Ureter (tissue), 1 donor: ENCODE data around the gene UBALD2. TPM values are rescaled to one million over a fixed set of nuclear protein-coding genes. Genes with fewer than 3 reads are reported as not detected.
"Not testable (repeated sequence)": the region's sequence is repeated elsewhere in the genome, so short reads cannot be mapped to it uniquely, and the experiment has no call there.

Experiments
- DNase-seq: peaks from one replicate; pipeline ENCODE4 v3.0.0-alpha.2; 2020; ENCODE audit warnings: low spot score
- total RNA-seq: library from RNA; stranded (reverse); gene quantifications from one replicate; pipeline ENCODE4 v1.2.4, GENCODE V29; 2023
- donor health status: DM: yes; HTN: yes; CAD: no.

The UBALD2 gene
- total RNA-seq, 1 donor from 2014 or later = 89.1 TPM

DNA sequence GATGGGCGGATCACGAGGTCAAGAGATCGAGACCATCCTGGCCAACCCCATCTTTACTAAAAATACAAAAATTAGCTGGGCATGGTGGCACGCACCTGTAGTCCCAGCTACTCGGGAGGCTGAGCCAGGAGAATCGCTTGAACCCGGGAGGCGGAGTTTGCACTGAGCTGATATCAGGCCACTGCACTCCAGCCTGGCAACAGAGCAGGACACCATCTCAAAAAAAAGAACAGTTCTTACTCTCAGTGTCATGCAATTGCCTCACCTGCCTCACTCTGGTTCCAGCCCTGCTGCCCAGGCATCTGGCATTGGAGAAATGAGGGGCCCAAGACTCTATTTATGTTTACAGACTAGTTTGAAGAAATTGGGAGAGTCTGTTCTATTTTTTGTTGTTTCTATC is 20.4 kb upstream of the UBALD2 start:
- not testable (repeated sequence) for DNase-seq

GRCh38 chr17:76246080-76247066 is 18.8 kb upstream of the UBALD2 start:
- DNase-seq = no peak

DNA sequence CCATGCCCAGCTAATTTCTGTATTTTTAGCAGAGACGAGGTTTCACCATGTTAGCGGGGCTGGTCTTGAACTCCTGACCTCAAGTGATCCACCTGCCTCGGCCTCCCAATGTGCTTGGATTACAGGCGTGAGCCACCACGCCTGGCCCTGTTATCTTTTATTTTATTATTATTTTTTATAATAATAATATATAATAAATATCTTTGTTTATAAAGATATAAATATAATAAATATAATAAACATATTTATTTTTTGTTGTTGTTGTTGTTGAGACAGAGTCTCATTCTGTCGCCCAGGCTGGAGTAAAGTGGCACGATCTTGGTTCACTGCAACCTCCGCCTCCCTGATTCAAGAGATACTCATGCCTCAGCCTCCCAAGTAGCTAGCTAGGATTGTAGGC is 17.8 kb upstream of the UBALD2 start:
- no peak for DNase-seq

- no peak for DNase-seq
Observed at GRCh38 chr17:76248013-76248782, 16.9 kb upstream of the UBALD2 start.

DNA sequence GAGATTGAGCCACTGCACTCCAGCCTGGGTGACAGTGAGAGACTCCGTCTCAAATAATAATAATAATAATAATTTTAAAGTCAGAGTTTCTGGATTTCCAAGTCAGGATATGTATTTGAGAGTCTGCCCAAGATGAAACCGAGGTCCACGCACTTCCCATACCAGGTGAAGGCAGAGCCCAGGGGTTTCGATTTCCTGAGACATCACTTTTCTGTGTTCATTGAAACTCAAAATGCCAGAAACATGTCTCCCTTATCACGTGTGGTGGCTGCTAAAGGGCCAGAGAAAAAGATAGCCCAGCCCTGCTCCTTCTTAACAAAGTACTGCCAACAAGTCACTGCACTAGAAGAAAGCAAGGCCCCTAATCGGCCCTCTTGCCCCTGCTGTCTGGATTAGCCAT is 15.0 kb upstream of the UBALD2 start:
- peak; percentile 31 for DNase-seq

DNA sequence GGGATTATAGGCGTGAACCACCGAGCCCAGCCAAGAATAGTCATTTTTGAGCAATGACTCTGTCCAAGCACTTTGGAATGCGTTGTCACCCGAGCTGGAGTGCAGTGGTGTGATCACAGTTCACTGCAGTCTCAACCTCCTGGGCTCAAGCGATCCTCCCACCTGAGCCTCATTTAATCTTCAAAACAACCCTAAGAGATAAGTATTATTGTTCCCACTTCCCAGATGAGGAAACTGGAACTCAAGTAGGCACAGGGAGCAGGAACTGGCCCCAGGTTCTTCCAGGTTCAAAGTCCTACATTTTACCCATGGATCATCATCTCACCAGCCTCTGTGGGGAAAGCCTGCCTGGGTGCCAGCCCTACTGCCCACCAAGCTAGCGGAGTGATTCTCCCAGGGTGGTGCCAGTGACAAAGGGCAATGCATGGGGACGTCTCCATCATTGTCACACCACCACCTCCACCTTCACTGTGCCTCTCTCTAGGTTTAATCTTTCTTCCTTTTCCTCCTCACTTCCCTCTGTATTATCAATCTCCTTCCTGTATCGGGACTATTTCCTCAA is 13.6 kb upstream of the UBALD2 start:
- peak; percentile 41 for DNase-seq

DNA sequence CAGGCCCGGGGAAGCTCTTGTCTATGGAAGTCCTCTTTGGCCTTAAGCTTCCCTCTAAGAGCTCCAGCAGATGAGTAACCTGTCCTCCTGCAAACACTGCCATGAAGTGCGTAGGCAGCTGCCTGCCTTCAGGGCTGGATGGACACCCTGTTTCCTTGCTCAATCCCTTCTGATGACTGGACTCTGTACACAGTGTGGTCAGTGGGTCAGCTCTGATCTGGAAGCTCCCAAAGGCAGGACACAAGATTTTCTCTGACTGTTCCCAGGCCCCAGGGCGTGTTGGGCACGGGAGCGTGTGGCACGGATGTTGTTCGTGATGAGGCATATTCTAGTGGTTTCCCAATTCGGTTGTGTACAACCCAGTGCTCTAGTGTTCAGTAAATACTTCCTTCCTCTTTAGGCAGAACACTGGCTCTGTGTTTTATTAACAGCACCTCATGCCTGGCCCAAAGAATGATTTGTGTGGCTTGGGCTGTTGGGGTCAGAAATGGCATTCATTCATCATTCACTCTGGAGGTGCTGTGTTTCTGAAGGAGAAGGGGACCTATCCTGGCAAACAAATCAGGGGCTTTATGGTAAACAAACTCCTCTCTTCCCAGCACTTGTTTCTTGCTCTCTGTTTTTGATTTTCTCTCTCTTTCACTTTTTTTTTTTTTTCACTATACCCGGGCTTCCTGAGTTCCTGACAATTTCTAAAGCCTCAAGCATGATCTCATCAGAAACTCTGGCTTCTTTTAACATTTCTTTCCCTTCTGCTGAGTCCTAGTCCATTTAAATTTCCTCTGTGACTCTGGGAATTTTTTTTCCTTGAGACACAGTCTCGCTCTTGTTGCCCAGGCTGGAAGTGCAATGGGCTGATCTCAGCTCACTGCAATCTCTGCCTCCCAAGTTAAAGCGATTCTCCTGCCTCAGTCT is 12.9 kb upstream of the UBALD2 start:
- no peak for DNase-seq

DNA sequence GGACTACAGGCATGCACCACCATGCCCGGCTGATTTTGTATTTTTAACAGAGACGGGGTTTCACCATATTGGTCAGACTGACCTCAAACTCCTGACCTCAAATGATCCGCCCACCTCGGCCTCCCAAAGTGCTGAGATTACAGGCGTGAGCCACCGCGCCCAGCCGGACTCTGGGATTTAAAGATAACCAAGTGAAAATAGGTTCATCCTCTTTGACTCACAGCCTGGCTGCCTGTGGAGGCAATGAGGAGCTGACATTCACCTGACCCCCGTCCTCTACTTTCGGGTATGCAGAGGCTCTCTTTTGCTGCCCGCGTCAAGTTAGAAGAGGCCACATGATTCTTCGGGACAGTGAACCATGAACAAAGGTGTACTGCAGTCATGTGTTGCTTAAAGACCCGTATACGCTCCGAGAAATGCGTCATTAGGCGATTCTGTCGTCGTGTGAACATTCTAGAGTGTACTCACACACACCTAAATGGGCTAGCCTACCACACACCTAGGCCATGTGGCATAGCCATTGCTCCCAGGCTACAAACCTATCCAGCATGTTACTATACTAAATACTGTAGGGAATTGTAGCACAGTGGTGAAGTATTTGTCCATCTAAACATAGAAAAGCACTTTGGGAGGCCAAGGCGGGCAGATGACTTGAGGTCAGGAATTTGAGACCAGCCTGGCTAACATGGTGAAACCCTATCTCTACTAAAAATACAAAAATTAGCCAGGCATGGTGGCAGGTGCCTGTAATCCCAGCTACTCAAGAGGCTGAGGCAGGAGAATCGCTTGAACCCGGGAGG is 12.0 kb upstream of the UBALD2 start:
- DNase-seq = peak; percentile 36

GRCh38 chr17:76253841-76254240 is 11.3 kb upstream of the UBALD2 start:
- peak; percentile 6 for DNase-seq

DNA sequence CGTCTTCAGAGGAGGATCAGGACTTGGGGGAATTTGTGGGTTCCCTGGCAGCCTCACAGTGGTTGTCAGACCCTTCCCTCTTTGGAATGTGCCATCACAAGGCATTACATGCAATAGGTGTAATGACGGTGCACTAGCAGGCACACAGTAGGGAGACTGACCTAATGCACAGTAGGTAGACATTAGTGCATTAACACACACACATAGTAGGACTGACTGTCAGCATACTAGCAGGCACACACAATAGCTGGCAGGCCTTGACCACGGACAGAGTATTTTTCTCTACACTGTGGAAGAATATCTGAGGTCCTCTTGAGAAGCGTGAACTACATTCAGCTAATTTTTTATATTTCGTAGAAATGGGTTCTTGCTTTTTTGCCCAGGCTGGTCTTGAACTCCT is 10.9 kb upstream of the UBALD2 start:
- peak; percentile 5 for DNase-seq

GRCh38 chr17:76255801-76256429 is 9.2 kb upstream of the UBALD2 start:
- DNase-seq = peak; percentile 14

GRCh38 chr17:76256430-76257050 is 8.6 kb upstream of the UBALD2 start:
- not testable (repeated sequence) for DNase-seq

DNA sequence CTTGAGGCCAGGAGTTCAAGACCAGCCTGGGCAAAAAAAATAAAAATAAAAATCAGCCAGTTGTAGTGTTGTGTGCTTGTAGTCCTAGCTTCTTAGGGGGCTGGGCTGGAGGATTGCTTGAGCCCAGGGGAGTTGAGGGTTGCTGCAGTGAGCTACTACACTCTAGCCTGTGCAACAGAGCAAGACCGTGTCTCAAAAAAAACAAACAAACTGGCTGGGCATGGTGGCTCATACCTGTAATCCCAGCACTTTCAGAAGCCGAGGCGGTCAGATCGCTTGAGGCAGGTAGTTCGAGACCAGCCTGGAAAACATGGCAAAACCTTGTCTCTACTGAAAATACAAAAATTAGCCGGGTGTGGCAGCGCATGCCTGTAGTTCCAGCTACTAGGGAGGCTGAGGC is 4.9 kb upstream of the UBALD2 start:
- no peak for DNase-seq

DNA sequence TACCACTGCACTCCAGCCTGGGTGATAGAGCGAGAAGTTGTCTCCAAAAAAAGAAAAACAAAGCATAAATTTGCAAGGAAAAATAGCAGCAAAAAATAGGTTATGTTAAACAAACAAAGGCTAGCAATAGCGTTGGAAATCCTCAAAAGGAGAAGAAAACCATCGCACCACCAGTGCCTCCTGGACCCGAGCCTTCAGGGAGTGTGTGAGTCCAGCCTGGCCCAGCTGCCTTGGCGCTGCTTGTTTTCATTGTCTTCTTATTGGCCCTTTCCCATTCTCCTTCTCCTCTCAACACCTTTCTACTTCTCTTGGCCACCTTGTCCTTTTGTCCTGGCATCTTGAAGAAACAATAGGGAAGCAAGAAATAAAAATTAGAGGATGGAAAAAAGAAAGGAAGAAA is 4.5 kb upstream of the UBALD2 start:
- DNase-seq = no peak

DNA sequence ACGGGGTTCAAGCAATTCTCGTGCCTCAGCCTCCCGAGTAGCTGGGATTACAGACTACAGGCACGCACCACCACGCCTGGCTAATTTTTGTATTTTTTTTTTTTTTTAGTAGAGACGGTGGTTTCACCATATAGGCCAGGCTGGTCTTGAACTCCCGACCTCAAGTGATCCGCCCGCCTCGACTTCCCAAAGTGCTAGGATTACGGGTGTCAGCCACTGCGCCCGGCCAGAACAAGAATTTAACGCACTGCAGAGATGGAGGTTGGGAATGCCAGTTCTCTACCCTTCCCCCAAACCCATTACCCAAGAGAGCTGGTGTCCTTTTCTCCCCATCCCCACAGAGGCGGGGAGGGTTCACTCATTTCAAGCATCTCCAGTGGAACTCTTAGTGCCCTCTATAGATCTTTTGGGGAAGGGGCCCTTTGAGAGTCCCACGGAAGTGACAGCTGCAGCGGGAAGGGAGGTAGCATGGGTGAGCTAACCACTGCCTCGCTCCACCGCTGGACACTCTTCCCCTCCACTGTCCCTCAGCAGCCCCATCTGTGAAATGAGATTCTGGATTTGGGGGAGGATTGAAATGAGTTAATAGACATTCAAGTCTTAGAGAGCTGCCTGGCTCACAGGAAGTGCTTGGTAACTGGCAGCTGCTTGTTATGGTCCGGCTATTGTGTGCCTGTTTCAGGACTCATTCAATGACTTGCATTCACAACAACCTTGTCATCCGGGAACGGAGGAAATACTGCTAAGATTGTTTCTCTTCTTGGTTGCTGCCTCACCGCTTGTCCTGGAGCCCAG is 3.5 kb upstream of the UBALD2 start:
- no peak for DNase-seq

DNA sequence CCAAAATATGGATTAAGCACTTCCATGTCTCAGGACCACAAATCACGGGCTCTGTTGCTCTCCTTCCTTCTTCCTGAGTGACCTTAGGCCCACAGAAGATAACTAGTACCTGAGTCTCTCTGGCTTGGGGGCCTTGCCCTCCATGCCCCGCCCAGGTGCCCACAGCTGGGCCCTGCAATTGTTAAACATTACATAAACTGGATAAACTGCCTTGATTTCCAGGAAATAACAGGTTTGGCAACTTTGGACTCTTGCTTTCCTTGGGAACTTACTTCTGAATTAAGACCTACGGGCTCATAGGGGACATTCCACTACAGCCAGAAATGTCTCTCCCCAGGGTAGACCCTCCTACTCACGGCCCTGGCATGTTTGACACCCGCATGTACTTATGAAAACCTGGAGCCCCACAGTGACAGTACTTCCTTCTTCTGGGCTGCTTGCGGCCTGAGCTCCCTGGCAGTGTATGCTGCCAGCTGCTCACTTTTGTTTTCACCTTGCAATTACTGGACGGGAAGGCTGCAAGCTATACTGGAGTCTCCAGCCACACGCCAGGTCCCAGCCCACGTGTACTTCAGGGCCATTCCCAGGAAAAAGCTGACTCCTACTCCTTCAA is 2.3 kb upstream of the UBALD2 start:
- peak; percentile 65 for DNase-seq

GRCh38 chr17:76263896-76264295 is 1.3 kb upstream of the UBALD2 start:
- peak; percentile 34 for DNase-seq

- DNase-seq = no peak
Observed at GRCh38 chr17:76264425-76264754, 758 bp upstream of the UBALD2 start.
